ENCODE results near the gene NUDT7.

GRCh38 chr16:77758508-77758907 lies 36.2 kb downstream of the NUDT7 start:
- TF ChIP-seq CTCF (IDR thresholded peaks at IDR 0.05) = no peak
- no peak for TF ChIP-seq ZFX (IDR thresholded peaks at IDR 0.05; ENCODE audit: borderline replicate concordance)

Measured in 22Rv1 (cell line).